SK-N-SH (cell line): ENCODE data around the gene KRT39. TPM values are rescaled to one million over a fixed set of nuclear protein-coding genes. Genes with fewer than 3 reads are reported as not detected.

Experiments used
- CTCF ChIA-PET: fragments of 300-600, 350-600 bp; formaldehyde crosslinking; extraction: SDS; loops from one replicate; lab custom pipeline; 2021; lab: Yijun Ruan, JAX
- POLR2A ChIA-PET: fragments of 350-600 bp; sonication (Branson Sonifier 250); formaldehyde crosslinking; extraction: SDS; loops from one replicate; lab custom pipeline; 2020; ENCODE audit warnings: antibody characterized with exemption, inconsistent platforms; lab: Yijun Ruan, JAX
- DNase-seq: peaks from one replicate; pipeline ENCODE4 v3.0.0; 2012
- H2AFZ ChIP-seq: fragments of 200-600 bp; sonication (generic); 2 replicates; pipeline ENCODE4 v1.8.1; 2016; ENCODE audit warnings: antibody characterized with exemption, mild to moderate bottlenecking, low read depth
- H3F3A ChIP-seq: fragments of 200-600 bp; sonication (generic); replicated peaks from 2 replicates; pipeline ENCODE3; 2016; ENCODE audit warnings: antibody characterized with exemption, mild to moderate bottlenecking; ENCODE audit not compliant: insufficient read depth
- H3K27ac ChIP-seq, 2 experiments: fragments of 200-500 bp in 1 of 2; fragments of 200-600 bp in 1 of 2; sonication (Bioruptor generic) in 1 of 2; sonication (generic), shearing (Covaris generic) in 1 of 2; 2 replicates each; pipeline versions ENCODE4 v1.5.1 to v1.6.1; 2014 to 2016; ENCODE audit warnings: low read depth in 2 of 2, inconsistent platforms in 1 of 2, low read length in 1 of 2, mild to moderate bottlenecking in 1 of 2, mixed read lengths in 1 of 2
- H3K27me3 ChIP-seq: fragments of 200-600 bp; sonication (generic), shearing (Covaris generic); 2 replicates; pipeline ENCODE4 v1.6.1; 2016; ENCODE audit warnings: mixed run types; ENCODE audit not compliant: insufficient read depth
- H3K36me3 ChIP-seq, 2 experiments: fragments of 200-500 bp in 1 of 2; fragments of 200-600 bp in 1 of 2; sonication (Bioruptor generic) in 1 of 2; sonication (generic) in 1 of 2; replicated peaks in 1 of 2; 2 replicates each; pipeline versions ENCODE3 to v1.5.1; 2014 to 2016; ENCODE audit warnings: low read length in 1 of 2, mild to moderate bottlenecking in 1 of 2; ENCODE audit not compliant: insufficient read depth in 2 of 2, control insufficient read depth in 1 of 2
- H3K4me1 ChIP-seq, 2 experiments: fragments of 200-500 bp in 1 of 2; fragments of 200-600 bp in 1 of 2; sonication (Bioruptor generic) in 1 of 2; sonication (generic), shearing (Covaris generic) in 1 of 2; 2 replicates each; pipeline versions ENCODE4 v1.5.1 to v1.6.1; 2014 to 2016; ENCODE audit warnings: low read depth in 1 of 2, low read length in 1 of 2, mixed run types in 1 of 2; ENCODE audit not compliant: insufficient read depth in 2 of 2, control insufficient read depth in 1 of 2
- H3K4me2 ChIP-seq: fragments of 200-600 bp; sonication (generic), shearing (Covaris generic); 2 replicates; pipeline ENCODE4 v1.6.1; 2017; ENCODE audit warnings: mixed run types
- H3K4me3 ChIP-seq, 2 experiments: fragments of 200-500 bp in 1 of 2; fragments of 200-600 bp in 1 of 2; sonication (Bioruptor generic) in 1 of 2; sonication (generic), shearing (Covaris generic) in 1 of 2; 2 replicates each; pipeline versions ENCODE4 v1.5.1 to v1.8.1; 2014 to 2016; ENCODE audit warnings: low read depth in 2 of 2, inconsistent platforms in 1 of 2, low read length in 1 of 2, mild to moderate bottlenecking in 1 of 2, mixed read lengths in 1 of 2, moderate library complexity in 1 of 2
- H3K79me2 ChIP-seq: fragments of 200-600 bp; sonication (generic); 2 replicates; pipeline ENCODE4 v1.8.1; 2017; ENCODE audit warnings: mild to moderate bottlenecking; ENCODE audit not compliant: insufficient read depth
- H3K9ac ChIP-seq: fragments of 200-600 bp; sonication (generic); 2 replicates; pipeline ENCODE4 v1.6.1; 2017; ENCODE audit warnings: mixed run types
- H3K9me2 ChIP-seq: fragments of 200-600 bp; sonication (generic); 2 replicates; pipeline ENCODE4 v1.6.1; 2017; ENCODE audit warnings: mixed run types
- H3K9me3 ChIP-seq: fragments of 200-600 bp; sonication (generic); 2 replicates; pipeline ENCODE4 v1.6.1; 2017; ENCODE audit warnings: mixed run types, mild to moderate bottlenecking, moderate library complexity
- H4K20me1 ChIP-seq: fragments of 200-600 bp; sonication (generic); 2 replicates; pipeline ENCODE4 v1.6.1; 2017; ENCODE audit warnings: mild to moderate bottlenecking, mixed run types; ENCODE audit not compliant: insufficient read depth
- CTCF ChIP-seq: fragments of 200-600 bp; sonication (generic); IDR thresholded peaks from 2 replicates; pipeline ENCODE4 v1.6.1; 2017; ENCODE audit warnings: antibody characterized with exemption, mild to moderate bottlenecking, moderate library complexity
- ELF1 ChIP-seq: IDR thresholded peaks from 2 replicates; pipeline ENCODE4 v1.4.0; 2012
- FOSL2 ChIP-seq: IDR thresholded peaks from 2 replicates; pipeline ENCODE4 v1.4.0; 2012; ENCODE audit warnings: low read depth, mild to moderate bottlenecking, moderate library complexity, borderline replicate concordance
- GABPA ChIP-seq: IDR thresholded peaks from 2 replicates; pipeline ENCODE4 v1.4.0; 2012; ENCODE audit warnings: low read depth, mild to moderate bottlenecking
- JUND ChIP-seq: IDR thresholded peaks from 2 replicates; pipeline ENCODE4 v1.4.0; 2012
- MAX ChIP-seq: IDR thresholded peaks from 2 replicates; pipeline ENCODE4 v1.4.0; 2012; ENCODE audit warnings: low read depth
- MEF2A ChIP-seq: IDR thresholded peaks from 2 replicates; pipeline ENCODE4 v1.4.0; 2012; ENCODE audit warnings: low read depth, borderline replicate concordance
- PBX3 ChIP-seq: IDR thresholded peaks from 2 replicates; pipeline ENCODE4; 2012
- RAD21 ChIP-seq: IDR thresholded peaks from 2 replicates; pipeline ENCODE4 v1.6.1; 2012; ENCODE audit warnings: mild to moderate bottlenecking, low read length
- REST ChIP-seq: IDR thresholded peaks from 2 replicates; pipeline ENCODE4 v1.6.1; 2012; ENCODE audit warnings: mild to moderate bottlenecking, low read depth, low read length, moderate library complexity
- RFX5 ChIP-seq: IDR thresholded peaks from 2 replicates; pipeline ENCODE4 v1.6.1; 2012; ENCODE audit warnings: mild to moderate bottlenecking, improper control_type of control experiment, low read length
- SMC3 ChIP-seq: IDR thresholded peaks from 2 replicates; pipeline ENCODE4 v1.6.1; 2012; ENCODE audit warnings: low read depth, low read length, improper control_type of control experiment
- TEAD4 ChIP-seq: IDR thresholded peaks from 2 replicates; pipeline ENCODE4 v1.4.0; 2012; ENCODE audit warnings: mild to moderate bottlenecking, borderline replicate concordance; ENCODE audit not compliant: insufficient read depth
- WGBS: methylation state at CpG from one replicate; pipeline ENCODE4 v1.1.6; 2017; ENCODE audit warnings: low lambda C conversion rate; 5-methylcytosine and 5-hydroxymethylcytosine counted together
- polyA plus RNA-seq, 3 experiments: library from polyadenylated mRNA; depleted of rRNA; stranded (reverse); fragments of >200 nt; gene quantifications; 2 replicates each; pipeline ENCODE4 v1.2.3, GENCODE V29; 2012

The KRT39 gene
- polyA plus RNA-seq, 1 of the 3 experiments (the other 2 are of a cell fraction), result not detected

- H3K9me2 ChIP-seq, result no peaks in the 10 kb centered on the region
- H3K9me3 ChIP-seq, result no peaks in the 10 kb centered on the region
- H3F3A ChIP-seq, result no peaks in the 10 kb centered on the region
- no peak for DNase-seq
- no peaks in the 10 kb centered on the region for H3K4me1 ChIP-seq
- H3K27ac ChIP-seq, result no peak overlapping the region
- H3K79me2 ChIP-seq, result no peaks in the 10 kb centered on the region
- no peaks in the 10 kb centered on the region for H4K20me1 ChIP-seq
- H2AFZ ChIP-seq, result no peak overlapping the region
- ChIA-PET POLR2A (no interaction called here), CTCF (interaction anchor here (0.7 to 1.1 kb wide), 2 partner anchors 50 to 552 kb away, joined by 3 read pairs; no protein-coding TSS in a partner anchor)
- H3K9ac ChIP-seq, result no peak overlapping the region
- no peaks in the 10 kb centered on the region for H3K36me3 ChIP-seq
- TF ChIP-seq SMC3 (no peak), RFX5 (no peak), GABPA (no peak), CTCF (no peak), ELF1 (no peak), PBX3 (no peak), MAX (no peak), RAD21 (no peak), FOSL2 (no peak), TEAD4 (no peak)
- 6% methylated on average over 2 of the region's 2 CpGs for WGBS
- H3K4me3 ChIP-seq, result no peak overlapping the region
- peaks cover 40% of the 10 kb centered on the region; the same call in 1 of the 2 replicates for H3K27me3 ChIP-seq
- no peak overlapping the region for H3K4me2 ChIP-seq
Observed at GRCh38 chr17:40997361-40997760, 30.6 kb upstream of the KRT39 start.

- Histone ChIP-seq H3K4me1 (no peaks in the 10 kb centered on the region), H3K9me2 (no peaks in the 10 kb centered on the region), H2AFZ (no peak overlapping the region), H3K27me3 (peaks cover 40% of the 10 kb centered on the region)
- TF ChIP-seq MEF2A (no peak), JUND (no peak), REST (no peak), TEAD4 (no peak), RFX5 (no peak)
- TF ChIP-seq, all 33 proteins: peak for 0
- ChIA-PET POLR2A (no interaction called here), CTCF (interaction anchor here (0.7 to 1.1 kb wide), 2 partner anchors 50 to 552 kb away, joined by 3 read pairs; no protein-coding TSS in a partner anchor)
- Histone ChIP-seq H3F3A (no peaks in the 10 kb centered on the region), H3K79me2 (no peaks in the 10 kb centered on the region), H3K36me3 (no peaks in the 10 kb centered on the region), H3K27ac (no peak overlapping the region), H3K4me3 (no peak overlapping the region), H3K4me2 (no peak overlapping the region), H3K9me3 (no peaks in the 10 kb centered on the region), H4K20me1 (no peaks in the 10 kb centered on the region), H3K9ac (no peak overlapping the region)
- 25% methylated on average over 4 of the region's 4 CpGs for WGBS
- no peak for DNase-seq
Observed at GRCh38 chr17:40996829-40997228, 30.1 kb upstream of the KRT39 start.
